ENCODE data around the gene MED28. TPM values are rescaled to one million over a fixed set of nuclear protein-coding genes. Genes with fewer than 3 reads are reported as not detected.
"Not testable (repeated sequence)": the region's sequence is repeated elsewhere in the genome, so short reads cannot be mapped to it uniquely, and the experiment has no call there.

Gene MED28, protein sequence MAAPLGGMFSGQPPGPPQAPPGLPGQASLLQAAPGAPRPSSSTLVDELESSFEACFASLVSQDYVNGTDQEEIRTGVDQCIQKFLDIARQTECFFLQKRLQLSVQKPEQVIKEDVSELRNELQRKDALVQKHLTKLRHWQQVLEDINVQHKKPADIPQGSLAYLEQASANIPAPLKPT
- 17.0 TPM for total RNA-seq

DNA sequence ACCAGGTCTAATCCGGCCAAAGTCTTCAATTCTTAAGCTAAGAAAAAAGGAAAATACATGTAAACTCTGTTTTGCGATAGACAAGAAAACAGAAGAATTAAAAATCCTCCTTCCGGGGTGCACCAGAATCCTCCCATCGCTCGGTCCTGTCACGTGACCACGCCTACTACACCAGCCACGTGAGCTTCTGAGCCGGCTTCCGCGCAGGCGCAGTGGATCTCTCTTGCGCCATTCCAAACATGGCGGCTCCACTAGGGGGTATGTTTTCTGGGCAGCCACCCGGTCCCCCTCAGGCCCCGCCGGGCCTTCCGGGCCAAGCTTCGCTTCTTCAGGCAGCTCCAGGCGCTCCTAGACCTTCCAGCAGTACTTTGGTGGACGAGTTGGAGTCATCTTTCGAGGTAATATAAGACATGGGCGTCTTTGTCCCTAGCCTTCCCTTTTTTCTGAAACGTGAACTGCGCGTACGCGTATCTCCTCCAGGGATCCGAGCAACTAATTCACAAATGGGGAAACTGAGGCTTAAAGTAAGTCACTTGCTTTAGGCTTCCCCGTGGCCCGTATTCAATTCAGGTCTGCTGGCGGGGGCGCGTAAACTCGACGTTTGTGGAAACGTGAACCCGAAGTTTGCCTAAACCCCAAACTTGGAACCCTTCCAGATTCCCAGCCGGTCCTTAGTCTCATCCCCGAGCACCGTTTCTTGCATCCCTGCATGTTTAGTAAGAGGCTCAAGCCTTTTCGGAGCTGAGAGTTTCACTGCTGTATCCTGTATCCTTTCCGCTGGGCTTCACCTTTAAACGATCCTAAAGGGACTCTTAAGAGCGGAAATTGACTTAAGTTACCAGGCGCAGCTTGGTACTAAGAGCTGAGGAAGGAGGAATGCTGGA lies at the start of gene MED28:
Gene MED28 (plus strand): TSS at position 226 of the 884 bp plus-strand sequence. CDS start 14 bp downstream, at position 240.
- DNase-seq (ENCODE audit: low read depth in 2 of 3, low spot score in 2 of 3) = peak; percentile 89 to 98 (median 94)

DNA sequence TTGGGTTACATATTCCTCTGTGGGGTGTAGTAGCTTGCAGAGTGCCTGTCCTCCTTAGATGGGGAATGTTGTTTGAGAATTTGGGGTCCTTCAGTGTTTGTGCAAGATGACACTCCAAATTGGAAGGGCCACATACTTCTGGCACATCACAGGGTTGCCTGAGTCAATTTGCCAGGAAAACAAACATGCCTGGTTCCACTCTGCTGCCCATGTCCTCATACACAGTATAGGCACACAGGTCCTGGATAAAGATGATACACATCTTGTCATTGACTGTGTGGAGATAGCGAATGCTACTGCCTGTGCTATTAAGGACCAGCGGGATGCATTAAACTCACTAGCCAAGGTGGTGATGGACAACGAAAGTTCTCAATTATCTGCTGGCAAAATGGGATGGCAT lies 48.6 kb upstream of the MED28 start:
- DNase-seq (ENCODE audit: low read depth in 2 of 3, low spot score in 2 of 3) = no peak

- DNase-seq (ENCODE audit: low read depth in 2 of 3, low spot score in 2 of 3) = no peak
These were observed 47.2 kb upstream of the MED28 start for GRCh38 chr4:17567271-17567670.

DNA sequence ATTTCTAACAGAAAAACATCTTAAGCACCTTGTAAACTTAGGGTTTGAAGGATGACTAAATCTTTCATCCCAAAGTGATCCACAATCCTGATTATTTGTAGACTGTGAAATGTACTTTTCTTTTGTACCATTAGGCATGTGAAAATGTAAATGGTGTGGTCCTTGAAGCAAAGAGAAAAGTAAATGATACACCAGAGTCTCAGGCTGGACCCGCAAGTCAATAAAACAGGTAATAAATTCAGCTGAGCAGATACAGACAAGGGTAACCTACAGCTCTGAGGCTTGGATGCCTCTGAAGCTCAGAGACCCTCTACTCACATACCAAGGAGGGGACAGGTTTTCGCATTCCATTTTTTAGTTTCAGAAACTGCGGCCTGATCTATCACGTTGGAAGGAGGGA lies 40.2 kb upstream of the MED28 start:
- no peak for DNase-seq (ENCODE audit: low read depth in 2 of 3, low spot score in 2 of 3)

DNA sequence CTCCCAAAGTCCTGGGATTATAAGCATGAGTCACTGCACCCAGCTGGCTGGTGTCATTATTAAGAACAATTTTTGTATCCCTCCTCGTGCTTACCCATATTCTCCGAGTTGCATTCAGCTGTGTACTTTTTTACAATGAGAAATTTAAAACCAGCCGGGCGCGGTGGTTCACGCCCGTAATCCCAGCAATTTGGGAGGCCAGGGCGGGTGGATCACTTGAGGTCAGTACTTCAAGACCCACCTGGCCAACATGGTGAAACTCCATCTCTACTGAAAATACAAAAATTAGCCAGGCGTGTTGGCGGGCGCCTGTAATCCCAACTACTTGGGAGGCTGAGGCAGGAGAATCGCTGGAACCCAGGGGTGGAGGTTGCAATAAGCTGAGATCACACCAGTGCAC lies 39.3 kb upstream of the MED28 start:
- DNase-seq (ENCODE audit: low read depth in 2 of 3, low spot score in 2 of 3) = not testable (repeated sequence)

GRCh38 chr4:17576932-17577664 lies 37.3 kb upstream of the MED28 start, which contains the start of gene LAP3:
TSS of gene LAP3 (plus strand) at chr4:17577198. CDS start at chr4:17577466, 268 bp downstream.
- peak; percentile 95 to 100 (median 97) for DNase-seq (ENCODE audit: low read depth in 2 of 3, low spot score in 2 of 3)

- no peak for DNase-seq (ENCODE audit: low read depth in 2 of 3, low spot score in 2 of 3)
These were observed 36.6 kb upstream of the MED28 start for GRCh38 chr4:17577665-17578481.

GRCh38 chr4:17578482-17578891 lies 36.0 kb upstream of the MED28 start:
- DNase-seq (ENCODE audit: low read depth in 2 of 3, low spot score in 2 of 3) = peak in 1 of 3 donors; percentile 49

DNA sequence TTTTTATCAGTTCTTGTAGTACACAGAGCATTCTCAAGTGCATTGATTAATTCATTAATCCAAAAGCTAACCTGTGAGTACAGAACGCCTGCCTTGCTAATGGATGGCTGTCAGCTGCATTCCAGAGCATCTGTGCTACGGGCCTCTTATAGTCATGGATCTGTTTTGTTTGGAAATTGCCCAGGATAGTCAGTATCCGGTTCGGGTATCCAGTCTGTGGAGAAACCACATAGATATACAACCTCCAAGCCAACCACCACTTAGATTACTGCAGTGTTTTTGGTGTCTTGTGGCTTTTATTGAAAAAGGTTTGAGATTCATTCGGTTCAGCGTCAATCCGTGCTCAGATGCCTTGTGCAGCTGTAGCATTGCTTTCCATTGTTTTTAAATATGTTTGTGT lies 33.5 kb upstream of the MED28 start:
- DNase-seq (ENCODE audit: low read depth in 2 of 3, low spot score in 2 of 3) = no peak

DNA sequence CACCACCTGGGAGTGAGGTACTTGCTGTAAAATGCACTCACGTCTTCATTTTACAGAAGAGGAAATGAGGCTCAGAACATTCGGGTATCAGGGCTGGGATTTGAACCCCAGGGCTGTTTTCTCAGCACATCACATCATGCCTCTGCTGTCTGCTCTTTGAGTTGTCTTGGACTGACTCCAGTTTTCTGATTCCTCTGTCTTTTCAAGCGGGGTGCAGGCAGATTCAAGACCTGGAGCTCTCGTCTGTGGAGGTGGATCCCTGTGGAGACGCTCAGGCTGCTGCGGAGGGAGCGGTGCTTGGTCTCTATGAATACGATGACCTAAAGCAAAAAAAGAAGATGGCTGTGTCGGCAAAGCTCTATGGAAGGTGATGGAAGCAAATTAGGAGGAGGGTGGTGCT lies 31.2 kb upstream of the MED28 start:
- DNase-seq (ENCODE audit: low read depth in 2 of 3, low spot score in 2 of 3) = no peak

- DNase-seq (ENCODE audit: low read depth in 2 of 3, low spot score in 2 of 3) = no peak
These were observed 30.5 kb upstream of the MED28 start for GRCh38 chr4:17583941-17584340.

DNA sequence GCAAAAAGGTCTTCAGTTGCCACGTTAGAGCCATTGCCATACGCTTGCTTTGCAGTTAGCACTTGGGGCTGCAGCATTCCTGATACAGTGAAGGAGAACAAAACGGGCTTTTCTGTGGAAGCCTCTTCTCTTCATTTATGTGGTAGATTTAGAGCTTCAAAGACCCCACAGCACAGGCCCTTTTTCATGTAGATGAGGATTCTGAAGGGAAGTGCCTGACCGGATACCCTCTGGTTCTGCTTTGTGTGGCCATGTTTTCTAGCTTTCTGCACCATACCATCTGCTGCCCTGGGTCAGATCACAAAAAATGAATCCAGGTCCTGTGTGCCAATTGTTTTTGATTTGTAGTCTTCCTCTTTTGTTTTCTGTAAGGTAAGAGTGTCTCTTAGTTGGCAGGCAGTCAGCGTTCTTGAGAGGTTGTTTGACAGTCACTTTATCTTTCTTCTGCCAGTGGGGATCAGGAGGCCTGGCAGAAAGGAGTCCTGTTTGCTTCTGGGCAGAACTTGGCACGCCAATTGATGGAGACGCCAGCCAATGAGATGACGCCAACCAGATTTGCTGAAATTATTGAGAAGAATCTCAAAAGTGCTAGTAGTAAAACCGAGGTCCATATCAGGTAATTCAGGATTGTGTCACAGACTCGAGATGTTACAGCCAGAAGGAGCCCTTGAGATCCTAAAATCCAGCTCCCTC lies 29.8 kb upstream of the MED28 start:
- no peak for DNase-seq (ENCODE audit: low read depth in 2 of 3, low spot score in 2 of 3)

DNA sequence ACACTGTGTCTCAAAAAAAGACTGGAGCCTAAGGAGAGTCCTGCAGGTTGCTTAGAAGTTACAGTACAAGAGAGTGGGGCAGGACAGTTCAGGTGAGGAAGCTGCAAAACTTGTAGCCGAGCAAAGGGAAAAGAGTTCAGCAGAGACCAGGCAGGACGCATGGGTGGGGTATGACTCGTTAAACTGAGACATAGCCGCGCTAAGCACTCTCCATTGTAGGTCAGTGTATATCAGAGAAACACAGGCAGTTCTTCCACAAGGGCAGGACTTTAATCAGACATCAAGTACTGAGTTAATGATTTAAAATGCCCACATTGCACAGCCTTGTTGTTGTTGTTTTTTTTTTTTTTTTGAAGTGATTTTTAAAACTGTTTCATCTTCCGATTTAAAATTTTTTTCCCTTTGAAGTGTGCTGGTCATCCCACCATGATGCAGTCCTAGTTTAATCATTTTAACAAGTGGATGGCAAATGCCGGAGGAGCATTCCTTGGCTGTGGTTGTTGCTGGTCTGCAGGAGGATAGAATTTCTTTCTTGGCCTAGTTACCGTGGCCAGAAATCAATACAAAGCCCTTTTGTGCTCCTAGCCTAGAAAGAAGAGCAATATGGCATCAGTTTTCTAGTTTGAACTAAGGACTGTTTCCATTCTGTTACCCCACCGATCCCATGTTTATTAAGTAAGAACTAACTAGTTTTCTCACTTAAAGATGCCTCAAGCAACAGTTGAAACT lies 27.2 kb upstream of the MED28 start:
- DNase-seq (ENCODE audit: low read depth in 2 of 3, low spot score in 2 of 3) = no peak

DNA sequence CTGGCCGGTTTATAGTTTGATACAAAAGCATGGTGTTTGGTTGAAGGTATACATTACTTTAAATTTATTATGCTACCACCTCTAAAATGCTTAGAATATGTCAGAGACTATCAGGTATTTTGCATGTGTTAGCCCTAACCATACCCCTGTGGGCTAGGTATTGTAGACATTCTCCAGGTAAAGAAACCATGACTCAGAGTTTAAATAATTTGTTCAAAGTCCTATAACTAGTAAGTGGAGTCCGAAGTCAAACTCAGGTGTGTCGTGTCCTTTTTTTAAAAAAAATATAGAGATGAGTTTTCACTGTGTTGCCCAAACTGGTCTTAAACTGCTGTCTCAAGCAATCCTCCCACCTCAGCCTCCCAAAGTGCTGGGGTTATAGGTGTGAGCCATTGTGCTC lies 25.1 kb upstream of the MED28 start:
- DNase-seq (ENCODE audit: low read depth in 2 of 3, low spot score in 2 of 3) = no peak

DNA sequence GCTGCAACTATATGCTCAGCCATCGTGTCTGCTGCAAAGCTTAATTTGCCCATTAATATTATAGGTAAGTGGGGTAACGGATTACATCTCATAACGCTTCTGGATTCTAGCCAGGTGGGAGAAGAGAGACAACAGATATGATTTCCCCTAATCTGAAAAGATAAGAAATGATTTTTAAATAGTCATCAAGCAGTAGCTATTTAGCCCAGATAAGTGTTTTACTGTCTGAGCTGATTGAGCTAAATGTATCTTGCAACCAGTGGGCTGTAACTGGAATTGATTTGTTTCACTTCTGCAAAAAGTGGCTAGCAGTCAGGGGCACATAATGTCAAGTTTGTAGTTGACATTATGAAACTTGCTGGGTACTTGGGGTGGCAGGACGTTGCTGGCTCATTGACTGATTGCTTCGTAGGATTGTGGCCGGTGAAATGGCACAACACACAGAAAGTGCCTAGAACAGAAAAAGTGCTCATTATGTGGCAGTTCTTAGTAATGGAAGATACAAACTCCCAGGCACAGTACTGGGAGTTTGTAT lies 18.9 kb upstream of the MED28 start:
- DNase-seq (ENCODE audit: low read depth in 2 of 3, low spot score in 2 of 3) = no peak

DNA sequence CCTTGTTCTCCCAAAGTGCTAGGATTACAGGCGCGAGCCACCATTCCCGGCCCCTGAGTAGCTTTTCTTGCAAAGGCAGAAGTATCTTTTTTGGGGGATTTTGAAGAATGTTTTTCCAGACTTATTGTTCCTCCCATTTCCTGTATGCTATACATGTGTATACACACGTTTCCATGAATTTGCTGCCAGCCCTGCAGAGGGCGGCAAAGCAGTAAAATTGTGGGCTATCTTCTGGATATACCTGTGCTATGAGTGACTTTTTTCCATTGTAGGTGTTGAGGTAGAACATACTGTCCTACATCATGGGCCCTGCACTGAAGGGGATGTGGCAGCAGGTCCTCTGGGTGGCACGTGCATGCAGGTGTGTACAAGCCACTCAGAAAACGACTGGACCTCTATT lies 16.9 kb upstream of the MED28 start:
- no peak for DNase-seq (ENCODE audit: low read depth in 2 of 3, low spot score in 2 of 3)

- no peak for DNase-seq (ENCODE audit: low read depth in 2 of 3, low spot score in 2 of 3)
These were observed 14.6 kb upstream of the MED28 start for GRCh38 chr4:17599826-17600225.

DNA sequence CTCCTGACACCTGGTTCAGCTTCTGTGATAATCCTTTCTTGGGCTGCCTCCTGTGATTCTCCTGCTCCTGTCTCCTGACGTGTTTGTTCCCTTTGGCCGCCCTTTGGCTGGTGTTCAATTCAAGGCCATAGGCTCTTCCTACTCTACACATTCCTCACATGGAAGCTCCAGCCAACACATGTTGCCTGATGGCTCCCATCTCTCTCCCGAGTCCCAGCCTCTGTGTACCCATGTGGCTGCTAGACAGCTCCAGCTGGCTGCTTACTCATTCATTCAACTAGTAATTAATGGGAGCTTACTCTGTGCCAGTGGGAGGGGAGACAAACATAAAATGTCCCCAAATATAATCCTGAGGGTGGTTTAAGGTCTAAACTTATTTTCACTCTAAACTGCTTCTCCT lies 9.2 kb upstream of the MED28 start:
- DNase-seq (ENCODE audit: low read depth in 2 of 3, low spot score in 2 of 3) = no peak
